HG03135 (cell line): Measurements from ENCODE around the gene HEATR9.
A peak's percentile ranks its signal among the peaks of the same experiment; 100 is the strongest.

Experiments
- ATAC-seq: cut with Tn5 transposase; IDR thresholded peaks from one replicate; pipeline ENCODE4 v1.9.1; 2021; ENCODE audit warnings: mild to moderate bottlenecking, moderate library complexity; ENCODE audit not compliant: unreplicated experiment

HEATR9 gene

DNA sequence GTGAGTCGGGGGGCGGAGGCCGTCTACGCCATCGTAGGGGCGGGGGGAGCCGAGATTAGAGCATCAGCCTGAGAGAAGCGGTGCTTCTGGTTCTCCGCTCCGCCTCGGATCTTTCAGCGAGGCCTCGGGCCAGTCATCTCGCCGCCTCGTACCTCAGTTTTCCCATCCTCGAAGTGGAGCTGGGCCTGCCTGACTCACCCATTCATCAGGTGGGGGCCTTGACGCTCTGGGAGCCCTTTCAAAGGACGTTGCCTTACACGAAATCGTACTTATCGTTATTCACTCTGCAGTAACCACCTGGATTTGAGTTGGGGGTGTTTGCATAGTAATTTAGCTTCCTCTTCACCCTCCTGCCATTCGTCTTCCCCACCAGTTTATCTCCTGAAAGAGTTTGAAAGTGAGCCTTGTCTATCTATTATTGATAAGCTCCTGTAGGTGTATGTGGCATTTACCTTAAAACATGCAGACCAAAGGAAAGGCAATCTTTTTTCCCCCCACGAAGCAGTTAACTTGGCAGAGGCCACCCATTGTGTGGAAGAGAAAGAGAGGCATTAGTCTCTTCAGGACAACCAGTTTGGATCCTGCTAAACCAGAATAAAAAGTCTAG is 58.7 kb downstream of the HEATR9 start:
- peak; percentile 5 for ATAC-seq

DNA sequence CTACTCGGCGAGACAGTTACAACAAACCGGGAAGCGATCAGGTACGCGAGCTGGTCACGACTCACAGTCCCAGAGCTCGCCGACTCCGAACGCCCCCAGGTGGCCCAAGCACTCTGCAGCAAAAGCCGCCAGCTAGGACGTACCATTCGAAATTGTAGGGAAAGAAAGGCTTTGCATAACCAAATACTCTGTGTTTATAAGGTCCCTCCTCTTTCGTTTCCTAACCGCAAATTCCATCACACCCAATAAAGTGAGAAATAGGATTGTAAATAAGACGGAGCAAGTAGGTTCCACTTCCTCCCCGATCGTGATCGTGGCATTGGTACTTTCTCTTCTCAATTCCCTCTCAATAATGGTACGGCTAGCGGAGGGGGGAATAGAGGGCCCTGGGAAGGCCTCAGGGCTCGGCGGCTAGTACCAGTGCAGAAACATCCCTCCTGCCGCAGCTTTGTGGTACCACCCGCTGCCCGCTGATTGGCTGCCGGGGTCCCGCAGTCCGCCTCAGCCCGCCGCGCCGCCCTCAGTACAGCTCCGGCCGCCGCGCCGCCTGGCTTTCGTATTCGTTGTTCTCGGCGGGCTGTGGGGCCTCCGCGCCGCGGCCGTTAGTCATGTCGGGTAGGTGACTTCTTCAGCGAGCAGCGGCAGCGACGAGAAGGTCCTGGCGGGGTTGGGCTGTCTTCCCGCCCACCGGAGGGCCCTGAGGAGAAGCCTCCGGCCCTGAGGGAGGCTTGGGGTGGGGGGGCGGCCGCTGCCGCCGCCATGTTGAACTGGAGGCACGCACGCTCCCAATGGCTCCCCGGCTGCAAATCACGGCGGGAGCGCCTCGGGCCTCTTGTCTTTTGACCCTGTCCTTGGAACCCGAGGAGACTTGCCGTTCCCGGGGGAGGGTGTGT is 59.5 kb downstream of the HEATR9 start, which contains the start of gene TAF15:
Gene TAF15 (plus strand): TSS at position 523 of the 893 bp plus-strand sequence. CDS start 86 bp downstream, at position 609.
- peak; percentile 88 for ATAC-seq

DNA sequence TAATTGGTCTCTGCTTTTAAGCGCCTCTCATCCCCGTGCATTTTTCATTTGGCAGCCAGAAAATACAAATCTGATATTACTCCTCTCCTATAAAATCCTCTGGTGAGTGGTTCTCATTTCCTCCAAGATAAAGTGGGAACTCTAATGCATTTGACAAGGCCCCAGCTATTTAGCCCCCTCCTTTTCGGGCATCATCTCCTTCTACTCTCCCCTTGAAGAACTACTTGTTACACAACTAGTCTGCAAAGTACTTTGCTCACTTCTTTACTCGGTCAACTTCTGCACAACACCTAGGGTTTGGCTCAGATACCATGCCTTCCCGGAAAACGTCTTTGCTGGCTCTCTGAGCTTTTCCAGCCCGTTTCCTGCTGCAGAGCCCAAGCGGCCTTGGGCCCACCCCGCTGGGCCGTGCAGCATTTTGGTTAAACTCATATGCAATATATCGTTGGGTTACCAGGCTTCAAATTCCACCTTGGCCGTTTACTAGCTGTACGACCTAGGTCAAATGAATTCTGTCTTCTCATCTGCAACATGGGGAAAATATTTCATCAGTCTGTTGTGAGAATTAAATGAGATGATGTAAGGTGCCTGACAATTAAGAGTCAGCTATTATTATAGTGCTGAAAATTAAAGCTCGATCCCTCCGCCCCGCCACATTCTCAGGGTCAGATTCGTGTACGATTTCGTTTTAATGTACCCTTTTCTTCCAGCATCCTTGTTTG is 60.3 kb downstream of the HEATR9 start:
- ATAC-seq: no peak

DNA sequence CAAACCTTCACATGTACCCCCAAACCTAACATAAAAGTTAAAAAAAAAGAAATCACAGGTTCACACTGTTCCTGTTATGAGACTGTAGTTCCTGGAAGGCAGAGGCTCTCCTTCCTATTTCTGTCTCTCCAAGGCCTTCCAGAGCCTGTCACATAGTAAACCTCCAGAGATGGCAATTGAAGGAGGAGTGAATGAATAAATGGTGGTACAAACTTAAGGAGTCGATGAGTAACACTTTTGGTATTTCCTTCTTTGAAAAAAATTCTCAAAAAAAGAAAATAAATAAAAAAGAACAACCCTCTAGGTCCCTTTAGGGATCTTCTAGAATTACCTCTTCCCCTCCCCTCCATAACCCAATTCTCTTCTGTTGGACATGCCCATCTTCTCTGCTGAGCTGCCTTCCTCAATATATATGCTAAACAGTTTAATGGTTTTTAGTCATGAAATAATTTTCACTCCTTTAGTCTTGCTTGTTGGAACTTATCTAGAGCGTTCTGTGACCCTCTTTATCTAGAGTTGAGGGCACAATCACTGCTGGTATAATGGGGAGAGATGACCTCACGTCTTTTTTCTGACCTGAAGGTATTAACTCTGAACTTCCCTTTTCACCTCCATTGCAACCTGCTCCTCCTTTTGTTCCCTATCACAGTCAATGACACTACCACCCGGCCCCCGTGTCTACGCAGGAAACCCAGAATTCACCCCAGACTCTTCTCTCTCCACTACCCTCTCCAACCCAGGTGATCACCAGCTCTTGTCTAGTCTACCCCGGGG is 61.1 kb downstream of the HEATR9 start:
- ATAC-seq: no peak
